Common myeloid progenitor, CD34-positive (primary cell): ENCODE data around the gene RBFOX2.

Experiments
- CTCF ChIA-PET: fragments of 350-600 bp; sonication (Branson Sonifier 250); formaldehyde crosslinking; loops from one replicate; lab custom pipeline; 2021; ENCODE audit warnings: antibody characterized with exemption; lab: Charles Lee
- POLR2A ChIA-PET: fragments of 350-600 bp; sonication (Branson Sonifier 250); formaldehyde crosslinking; loops from one replicate; lab custom pipeline; 2021; ENCODE audit warnings: antibody characterized with exemption; lab: Charles Lee
- DNase-seq, 3 donors: peaks; one replicate each; pipeline versions ENCODE4 v3.0.0 to v3.0.0-alpha.2; 2013
- H3K27ac ChIP-seq, 2 experiments: 1 replicate in 1 of 2; 2 replicates in 1 of 2; pipeline ENCODE4 v1.7.0; 2013; ENCODE audit warnings: inconsistent platforms in 2 of 2, low read length in 2 of 2, mild to moderate bottlenecking in 2 of 2, low read depth in 1 of 2, moderate library complexity in 1 of 2; ENCODE audit not compliant: severe bottlenecking in 2 of 2, insufficient read depth in 1 of 2, poor library complexity in 1 of 2
- H3K27me3 ChIP-seq, 5 experiments: replicated peaks in 2 of 5; 1 replicate in 3 of 5; 2 replicates in 2 of 5; pipeline versions ENCODE4 v1.6.1 to v1.7.0; 2013; ENCODE audit warnings: low read length in 4 of 5, mild to moderate bottlenecking in 2 of 5, moderate library complexity in 2 of 5, inconsistent platforms in 1 of 5; ENCODE audit not compliant: insufficient read depth in 5 of 5, control insufficient read depth in 4 of 5
- H3K36me3 ChIP-seq, 4 experiments: 1 replicate in 2 of 4; 2 replicates in 2 of 4; pipeline versions ENCODE4 v1.6.1 to v1.7.0; 2013; ENCODE audit warnings: low read length in 3 of 4, control low read depth in 1 of 4, mild to moderate bottlenecking in 1 of 4; ENCODE audit not compliant: control insufficient read depth in 4 of 4, insufficient read depth in 4 of 4
- H3K4me1 ChIP-seq, 4 experiments: 1 replicate in 3 of 4; 2 replicates in 1 of 4; pipeline versions ENCODE4 v1.6.1 to v1.7.1; 2013; ENCODE audit warnings: low read length in 3 of 4, mild to moderate bottlenecking in 3 of 4, control low read depth in 1 of 4, inconsistent platforms in 1 of 4, moderate library complexity in 1 of 4; ENCODE audit not compliant: control insufficient read depth in 4 of 4, insufficient read depth in 4 of 4; ENCODE audit errors: control extremely low read depth in 1 of 4
- H3K4me3 ChIP-seq, 7 experiments: 1 replicate in 4 of 7; 2 replicates in 3 of 7; pipeline versions ENCODE4 v1.5.1 to v1.7.0; 2013; ENCODE audit warnings: mild to moderate bottlenecking in 7 of 7, low read length in 6 of 7, moderate library complexity in 6 of 7, inconsistent platforms in 2 of 7, low read depth in 2 of 7, control low read depth in 1 of 7; ENCODE audit not compliant: insufficient read depth in 4 of 7, control insufficient read depth in 1 of 7; ENCODE audit errors: extremely low read depth in 1 of 7
- H3K9me3 ChIP-seq, 5 experiments: 1 replicate in 4 of 5; 2 replicates in 1 of 5; pipeline versions ENCODE4 v1.6.1 to v1.7.1; 2013; ENCODE audit warnings: low read length in 4 of 5, mild to moderate bottlenecking in 2 of 5, inconsistent platforms in 1 of 5, low read depth in 1 of 5, moderate library complexity in 1 of 5; ENCODE audit not compliant: control insufficient read depth in 4 of 5, insufficient read depth in 2 of 5; ENCODE audit errors: control extremely low read depth in 1 of 5
- WGBS: methylation state at CpG from one replicate; pipeline ENCODE4 v1.1.5; 2013; ENCODE audit not compliant: insufficient coverage; 5-methylcytosine and 5-hydroxymethylcytosine counted together

The RBFOX2 gene

DNA sequence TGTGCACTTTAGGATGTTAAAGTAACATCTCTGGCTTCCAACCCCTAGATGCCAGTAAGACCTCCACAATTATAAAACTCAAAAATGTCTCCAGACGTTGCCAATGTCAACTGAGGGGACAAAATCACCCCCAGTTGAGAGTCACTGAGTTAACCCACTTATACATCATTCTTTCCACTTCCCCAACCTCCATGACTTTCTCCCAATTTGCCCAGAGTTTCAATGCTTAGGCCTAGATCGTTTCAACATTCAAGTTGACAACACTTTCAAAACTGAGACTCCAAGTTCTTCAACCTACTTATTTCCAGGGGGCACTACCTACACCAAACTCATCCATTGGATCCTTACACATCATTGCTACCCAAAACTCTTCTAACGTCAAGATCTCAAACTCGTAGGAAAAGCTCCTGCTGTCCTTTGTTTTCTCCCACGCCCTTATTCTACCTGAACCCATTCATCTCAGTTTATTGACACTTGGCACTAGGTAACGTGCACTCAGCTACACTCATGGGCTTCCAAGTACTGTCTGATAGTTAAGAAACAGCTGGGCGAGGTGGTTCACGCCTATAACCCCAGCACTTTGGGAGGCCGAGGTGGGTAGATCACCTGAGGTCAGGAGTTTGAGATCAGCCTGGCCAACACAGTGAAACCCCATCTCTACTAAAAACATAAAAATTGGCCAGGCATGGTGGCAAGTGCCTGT, 24.5 kb downstream of the RBFOX2 start:
- Histone ChIP-seq H3K4me1 (no peaks in the 10 kb centered on the region), H3K4me3 (no peak overlapping the region), H3K27me3 (no peaks in the 10 kb centered on the region), H3K9me3 (no peaks in the 10 kb centered on the region), H3K36me3 (no peaks in the 10 kb centered on the region), H3K27ac (no peak overlapping the region)
- DNase-seq: no peak
- CTCF ChIA-PET: interaction anchor here (0.8 to 1.7 kb wide), 3 partner anchors 10 to 34 kb away, joined by 3 to 4 read pairs (median 3); no protein-coding TSS in a partner anchor
- POLR2A ChIA-PET: no interaction called here
- WGBS: 98% methylated on average over 5 of the region's 9 CpGs

DNA sequence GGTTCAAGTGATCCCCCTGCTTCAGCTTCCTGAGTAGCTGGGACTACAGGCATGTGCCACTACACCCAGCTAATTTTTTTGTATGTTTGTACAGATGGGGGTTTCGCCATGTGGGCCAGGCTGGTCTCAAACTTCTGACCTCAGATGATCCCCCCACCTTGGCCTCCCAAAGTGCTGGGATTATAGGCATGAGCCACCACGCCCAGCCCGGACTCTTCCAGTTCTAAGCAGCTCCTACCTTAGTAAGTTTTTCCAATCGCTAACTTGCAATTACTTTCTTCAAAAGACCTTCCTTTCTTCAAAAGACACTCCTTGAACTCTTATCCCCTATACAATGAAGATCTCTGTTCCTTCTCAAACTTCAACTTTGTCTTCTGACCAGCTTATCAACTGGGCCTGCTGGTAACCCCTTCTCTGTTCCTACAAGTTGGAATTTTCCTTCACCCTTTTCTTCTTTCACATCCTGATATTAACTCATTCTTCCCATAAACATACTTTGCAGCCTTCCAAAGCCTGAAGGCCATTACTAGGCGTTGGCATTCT, 25.8 kb downstream of the RBFOX2 start:
- DNase-seq: no peak
- no peaks in the 10 kb centered on the region for H3K9me3 ChIP-seq
- no peak overlapping the region for H3K27ac ChIP-seq
- ChIA-PET CTCF (no interaction called here), POLR2A (no interaction called here)
- H3K4me3 ChIP-seq: no peak overlapping the region
- WGBS: 100% methylated on average over 4 of the region's 5 CpGs
- H3K4me1 ChIP-seq: no peaks in the 10 kb centered on the region
- no peaks in the 10 kb centered on the region for H3K27me3 ChIP-seq
- H3K36me3 ChIP-seq: no peaks in the 10 kb centered on the region

DNA sequence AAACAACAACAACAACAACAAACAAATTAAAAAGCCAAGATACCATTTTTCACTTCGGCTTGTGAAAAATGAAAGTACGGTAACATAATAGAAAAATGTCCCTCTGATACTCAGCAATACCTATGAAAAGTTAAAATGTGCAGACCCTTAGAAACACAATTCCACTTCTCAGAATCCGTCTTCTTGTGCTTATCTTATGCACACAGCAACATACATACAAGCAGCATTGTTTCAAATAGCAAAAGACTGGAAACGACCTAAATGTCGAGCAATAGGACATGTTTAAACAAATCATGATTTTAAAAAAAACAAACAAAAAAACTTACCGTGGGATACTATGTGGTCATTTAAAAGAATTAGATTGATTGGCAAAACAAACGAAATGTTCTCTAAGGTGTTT, 26.5 kb downstream of the RBFOX2 start:
- no peak overlapping the region for H3K27ac ChIP-seq
- no peak for DNase-seq
- CTCF ChIA-PET: no interaction called here
- WGBS: 100% methylated on average over 3 of the region's 7 CpGs
- no peaks in the 10 kb centered on the region for H3K27me3 ChIP-seq
- no peaks in the 10 kb centered on the region for H3K4me1 ChIP-seq
- no peak overlapping the region for H3K4me3 ChIP-seq
- H3K9me3 ChIP-seq: no peaks in the 10 kb centered on the region
- no peaks in the 10 kb centered on the region for H3K36me3 ChIP-seq
- POLR2A ChIA-PET: no interaction called here

DNA sequence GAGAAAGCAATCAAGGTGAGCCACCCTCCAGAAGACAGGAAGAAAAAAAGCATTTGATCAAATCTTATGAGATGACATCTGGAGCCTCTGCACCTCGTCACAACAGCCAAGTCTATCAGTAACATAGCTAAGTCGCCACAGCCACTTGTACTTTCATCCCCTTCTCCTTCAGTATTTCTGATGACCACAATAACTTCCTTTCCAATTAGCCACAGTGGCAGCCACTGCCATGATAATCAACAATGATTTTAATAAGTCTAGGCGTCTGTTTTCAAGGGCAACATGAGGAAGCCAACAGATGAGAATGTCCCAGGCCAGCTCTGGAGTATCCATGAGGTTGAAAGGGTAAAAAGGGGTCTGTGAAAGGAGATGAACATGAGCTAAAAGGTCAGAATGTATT, 29.9 kb downstream of the RBFOX2 start:
- no peaks in the 10 kb centered on the region for H3K4me1 ChIP-seq
- 67% methylated on average over 1 of the region's 3 CpGs for WGBS
- H3K27ac ChIP-seq: no peak overlapping the region
- ChIA-PET CTCF (interaction anchor here (1.3 to 2.6 kb wide), 3 partner anchors 9 to 66 kb away, joined by 3 to 9 read pairs (median 5); no protein-coding TSS in a partner anchor), POLR2A (no interaction called here)
- H3K9me3 ChIP-seq: no peaks in the 10 kb centered on the region
- no peak for DNase-seq
- H3K36me3 ChIP-seq: no peaks in the 10 kb centered on the region
- H3K4me3 ChIP-seq: no peak overlapping the region
- no peaks in the 10 kb centered on the region for H3K27me3 ChIP-seq

DNA sequence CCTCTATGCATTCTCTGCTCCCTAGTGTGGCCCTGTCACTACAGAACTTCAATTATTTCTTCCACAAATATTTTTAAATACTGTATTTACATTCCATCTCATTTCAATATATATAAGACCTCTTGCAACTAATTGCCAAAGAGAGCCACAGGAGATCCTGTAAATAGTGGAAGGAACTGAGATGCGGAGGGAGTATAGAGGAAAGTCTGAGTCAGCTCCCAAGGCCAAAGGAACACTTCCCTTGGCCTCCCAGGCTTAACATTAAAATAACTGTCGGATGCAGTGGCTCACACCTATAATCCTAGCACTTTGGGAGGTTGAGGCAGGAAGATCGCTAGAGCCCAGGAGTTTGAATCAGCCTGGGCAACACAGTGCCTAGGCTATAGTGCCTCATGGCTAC, 31.2 kb downstream of the RBFOX2 start:
- no peak for DNase-seq
- H3K4me3 ChIP-seq: no peak overlapping the region
- H3K4me1 ChIP-seq: no peaks in the 10 kb centered on the region
- H3K27ac ChIP-seq: no peak overlapping the region
- POLR2A ChIA-PET: no interaction called here
- WGBS: 96% methylated on average over 3 of the region's 3 CpGs
- no peaks in the 10 kb centered on the region for H3K36me3 ChIP-seq
- peaks cover 0 to 1% (median 0%) of the 10 kb centered on the region in 5 experiments for H3K9me3 ChIP-seq
- CTCF ChIA-PET: no interaction called here
- no peaks in the 10 kb centered on the region for H3K27me3 ChIP-seq

DNA sequence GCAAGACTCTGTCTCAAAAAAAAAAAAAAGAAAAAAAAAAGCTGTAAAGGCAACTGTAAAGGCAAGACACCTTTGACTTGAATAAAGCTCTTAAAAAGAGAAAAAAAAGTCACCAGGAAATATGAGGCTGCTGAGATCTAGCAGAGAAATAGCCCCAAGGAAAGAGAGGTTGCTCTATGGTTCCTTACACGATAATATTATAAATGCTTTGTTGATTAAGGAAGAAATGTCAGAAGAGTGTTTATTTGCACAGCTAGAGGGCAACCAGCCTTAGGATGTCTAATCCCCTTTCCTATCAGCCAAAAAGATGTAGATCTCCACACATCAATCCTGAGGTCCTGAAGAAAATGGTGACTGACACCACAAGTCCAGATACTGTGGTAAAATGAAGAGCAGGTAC, 32.0 kb downstream of the RBFOX2 start:
- Histone ChIP-seq H3K4me3 (no peak overlapping the region), H3K4me1 (no peaks in the 10 kb centered on the region), H3K36me3 (no peaks in the 10 kb centered on the region), H3K27ac (no peak overlapping the region), H3K9me3 (peaks cover 0 to 1% (median 0%) of the 10 kb centered on the region in 5 experiments), H3K27me3 (no peaks in the 10 kb centered on the region)
- POLR2A ChIA-PET: no interaction called here
- CTCF ChIA-PET: no interaction called here
- no peak for DNase-seq
- 100% methylated on average over 1 of the region's 1 CpG for WGBS

DNA sequence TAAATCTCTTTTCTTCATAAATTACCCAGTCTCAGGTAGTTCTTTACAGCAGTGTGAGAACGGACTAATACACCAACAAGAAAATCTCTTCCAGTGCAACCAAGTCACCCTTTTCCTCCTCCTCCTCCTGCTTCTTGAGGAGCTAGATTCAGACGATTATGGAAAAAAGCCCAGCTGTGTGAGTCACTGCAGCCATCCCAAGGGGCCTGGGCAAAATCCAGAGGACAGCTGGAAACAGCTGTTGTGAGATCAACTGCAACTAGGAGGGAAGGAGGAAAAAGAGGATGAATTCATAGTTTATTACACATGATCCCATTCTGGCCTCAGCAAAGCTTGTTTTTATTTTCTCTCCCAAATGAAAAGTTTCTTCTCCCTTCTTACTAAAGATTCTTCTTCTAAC, 32.9 kb downstream of the RBFOX2 start:
- no peaks in the 10 kb centered on the region for H3K36me3 ChIP-seq
- no peak overlapping the region for H3K27ac ChIP-seq
- 86% methylated on average over 1 of the region's 2 CpGs for WGBS
- CTCF ChIA-PET: interaction anchor here (0.6 kb wide), 1 partner anchor 93 kb away, joined by 3 read pairs; no protein-coding TSS in a partner anchor
- H3K9me3 ChIP-seq: peaks cover 0 to 1% (median 0%) of the 10 kb centered on the region in 5 experiments
- H3K4me3 ChIP-seq: no peak overlapping the region
- DNase-seq: no peak
- POLR2A ChIA-PET: no interaction called here
- no peaks in the 10 kb centered on the region for H3K4me1 ChIP-seq
- H3K27me3 ChIP-seq: no peaks in the 10 kb centered on the region
